ENCODE measurements around the gene IL4. TPM values are rescaled to one million over a fixed set of nuclear protein-coding genes. Genes with fewer than 3 reads are reported as not detected.

IL4 gene
- total and polyA plus RNA-seq, 2 donors from 2014 or later, result not detected

- no peak overlapping the region for H3K4me3 ChIP-seq (ENCODE audit: low read length in 3 of 3)
- H3K4me1 ChIP-seq (ENCODE audit: control insufficient read depth in 2 of 3, insufficient read depth in 2 of 3, low read depth in 1 of 3, low read length in 3 of 3), result no peaks in the 10 kb centered on the region
- FAIRE-seq (no peak), DNase-seq (no peak)
- no peak overlapping the region for H3K27ac ChIP-seq (ENCODE audit: low read depth in 2 of 2, low read length in 2 of 2)
- intact Hi-C loops (cut with DNase I), result no loop called here
- H3K9ac ChIP-seq (ENCODE audit: low read length in 3 of 3), result no peak overlapping the region
- no peaks in the 10 kb centered on the region for H3K9me3 ChIP-seq (ENCODE audit: control insufficient read depth in 2 of 3, insufficient read depth in 1 of 3, low read length in 3 of 3)
- H3K36me3 ChIP-seq (ENCODE audit: control insufficient read depth in 2 of 3, insufficient read depth in 3 of 3, low read length in 3 of 3), result peaks cover 0 to 54% (median 28%) of the 10 kb centered on the region in 3 donors
- no peaks in the 10 kb centered on the region for H3K27me3 ChIP-seq (ENCODE audit: control insufficient read depth, insufficient read depth, low read length)
- no peak for TF ChIP-seq CTCF (IDR thresholded peaks at IDR 0.05; ENCODE audit: borderline replicate concordance, extremely low read depth, insufficient read depth)
Observed at GRCh38 chr5:132639706-132640130, 34.1 kb upstream of the IL4 start.

- FAIRE-seq, result no peak
- Histone ChIP-seq H3K4me1 (ENCODE audit: control insufficient read depth in 2 of 3, insufficient read depth in 2 of 3, low read depth in 1 of 3, low read length in 3 of 3) (no peaks in the 10 kb centered on the region), H3K36me3 (ENCODE audit: control insufficient read depth in 2 of 3, insufficient read depth in 3 of 3, low read length in 3 of 3) (peaks cover 0 to 54% (median 28%) of the 10 kb centered on the region in 3 donors), H3K27ac (ENCODE audit: low read depth in 2 of 2, low read length in 2 of 2) (no peak overlapping the region), H3K27me3 (ENCODE audit: control insufficient read depth, insufficient read depth, low read length) (no peaks in the 10 kb centered on the region), H3K4me3 (ENCODE audit: low read length in 3 of 3) (no peak overlapping the region), H3K9me3 (ENCODE audit: control insufficient read depth in 2 of 3, insufficient read depth in 1 of 3, low read length in 3 of 3) (no peaks in the 10 kb centered on the region), H3K9ac (ENCODE audit: low read length in 3 of 3) (no peak overlapping the region)
- TF ChIP-seq CTCF (IDR thresholded peaks at IDR 0.05; ENCODE audit: borderline replicate concordance, extremely low read depth, insufficient read depth), result no peak
- DNase-seq, result no peak
- intact Hi-C loops (cut with DNase I), result no loop called here
Observed at GRCh38 chr5:132640613-132641012, 33.2 kb upstream of the IL4 start.

- Histone ChIP-seq H3K4me3 (ENCODE audit: low read length in 3 of 3) (no peak overlapping the region), H3K9me3 (ENCODE audit: control insufficient read depth in 2 of 3, insufficient read depth in 1 of 3, low read length in 3 of 3) (no peaks in the 10 kb centered on the region), H3K27ac (ENCODE audit: low read depth in 2 of 2, low read length in 2 of 2) (no peak overlapping the region), H3K4me1 (ENCODE audit: control insufficient read depth in 2 of 3, insufficient read depth in 2 of 3, low read depth in 1 of 3, low read length in 3 of 3) (no peaks in the 10 kb centered on the region), H3K9ac (ENCODE audit: low read length in 3 of 3) (no peak overlapping the region), H3K36me3 (ENCODE audit: control insufficient read depth in 2 of 3, insufficient read depth in 3 of 3, low read length in 3 of 3) (peaks cover 0 to 52% (median 28%) of the 10 kb centered on the region in 3 donors), H3K27me3 (ENCODE audit: control insufficient read depth, insufficient read depth, low read length) (no peaks in the 10 kb centered on the region)
- TF ChIP-seq CTCF (IDR thresholded peaks at IDR 0.05; ENCODE audit: borderline replicate concordance, extremely low read depth, insufficient read depth), result no peak
- no peak for DNase-seq
- intact Hi-C loops (cut with DNase I), result no loop called here
- FAIRE-seq, result no peak
Observed at GRCh38 chr5:132641241-132641723, 32.5 kb upstream of the IL4 start.

GRCh38 chr5:132641841-132642240 lies 31.9 kb upstream of the IL4 start:
- no peak overlapping the region for H3K27ac ChIP-seq (ENCODE audit: low read depth in 2 of 2, low read length in 2 of 2)
- no peak overlapping the region for H3K4me3 ChIP-seq (ENCODE audit: low read length in 3 of 3)
- DNase-seq (no peak), FAIRE-seq (no peak)
- H3K36me3 ChIP-seq (ENCODE audit: control insufficient read depth in 2 of 3, insufficient read depth in 3 of 3, low read length in 3 of 3), result peaks cover 0 to 52% (median 28%) of the 10 kb centered on the region in 3 donors
- H3K27me3 ChIP-seq (ENCODE audit: control insufficient read depth, insufficient read depth, low read length), result no peaks in the 10 kb centered on the region
- H3K4me1 ChIP-seq (ENCODE audit: control insufficient read depth in 2 of 3, insufficient read depth in 2 of 3, low read depth in 1 of 3, low read length in 3 of 3), result no peaks in the 10 kb centered on the region
- no peak overlapping the region for H3K9ac ChIP-seq (ENCODE audit: low read length in 3 of 3)
- H3K9me3 ChIP-seq (ENCODE audit: control insufficient read depth in 2 of 3, insufficient read depth in 1 of 3, low read length in 3 of 3), result no peaks in the 10 kb centered on the region
- TF ChIP-seq CTCF (IDR thresholded peaks at IDR 0.05; ENCODE audit: borderline replicate concordance, extremely low read depth, insufficient read depth), result no peak
- intact Hi-C loops (cut with DNase I), result no loop called here
